Measurements from ENCODE around the gene KCNQ1OT1. TPM values are rescaled to one million over a fixed set of nuclear protein-coding genes. Genes with fewer than 3 reads are reported as not detected.

KCNQ1OT1 gene
- total and polyA plus RNA-seq, 2 of the 4 experiments (the other 2 are of a cell fraction), result 0.14 to 2.0 TPM

GRCh38 chr11:2651054-2651617 lies 48.7 kb downstream of the KCNQ1OT1 start (continued):
- TF ChIP-seq MAZ (IDR thresholded peaks at IDR 0.05; ENCODE audit: borderline replicate concordance, low read depth, low read length), result no peak
- no peak for TF ChIP-seq RCOR1 (IDR thresholded peaks at IDR 0.05; ENCODE audit: insufficient replicate concordance, low read length)
- TF ChIP-seq SMC3 (IDR thresholded peaks at IDR 0.05; ENCODE audit: low read depth, low read length), result no peak
- no peak for TF ChIP-seq CHD1 (IDR thresholded peaks at IDR 0.05; ENCODE audit: low read depth, low read length)

GRCh38 chr11:2650343-2650867 lies 49.4 kb downstream of the KCNQ1OT1 start:
- Histone ChIP-seq H3K4me2 (ENCODE audit: low read depth, low read length) (no peak overlapping the region), H3K18ac (ENCODE audit: low read depth, low read length) (no peak overlapping the region), H2AK9ac (replicated peaks; ENCODE audit: low read depth, low read length, poor library complexity) (no peak overlapping the region), H3K14ac (replicated peaks; ENCODE audit: low read depth, low read length) (no peak overlapping the region), H4K8ac (ENCODE audit: low read depth in 2 of 2, low read length in 2 of 2) (no peak overlapping the region), H3K9me3 (ENCODE audit: control insufficient read depth, insufficient read depth, low read length) (peaks cover 71% of the 10 kb centered on the region), H3K79me1 (ENCODE audit: low read depth in 1 of 2, low read length in 2 of 2) (peaks cover 0 to 3% of the 10 kb centered on the region in 2 experiments; a peak in 1 of 4 replicates), H3K4ac (ENCODE audit: low read depth, low read length) (no peak overlapping the region), H3K9me1 (ENCODE audit: insufficient read depth, low read length) (no peaks in the 10 kb centered on the region), H3K36me3 (ENCODE audit: control insufficient read depth, insufficient read depth, low read length) (no peaks in the 10 kb centered on the region), H2AK5ac (ENCODE audit: low read depth, low read length) (no peak overlapping the region), H2BK120ac (ENCODE audit: low read depth, low read length) (no peak overlapping the region), H2AFZ (replicated peaks; ENCODE audit: low read length, poor library complexity) (no peak overlapping the region), H2BK15ac (ENCODE audit: low read depth, low read length) (no peak overlapping the region), H4K91ac (ENCODE audit: insufficient read depth, low read depth, low read length) (no peak overlapping the region), H4K5ac (ENCODE audit: low read depth, low read length) (no peak overlapping the region), H2BK5ac (ENCODE audit: low read depth, low read length, poor library complexity, severe bottlenecking) (no peak overlapping the region), H3K27me3 (ENCODE audit: control insufficient read depth, insufficient read depth, low read length) (peaks cover 11% of the 10 kb centered on the region; the same call in 1 of the 2 replicates), H3K27ac (ENCODE audit: insufficient read depth, low read length) (no peak overlapping the region), H2BK20ac (ENCODE audit: low read depth, low read length) (no peak overlapping the region), H3K56ac (ENCODE audit: extremely low read depth, insufficient read depth, low read length) (no peak overlapping the region), H3K4me1 (ENCODE audit: control insufficient read depth, insufficient read depth, low read length) (no peaks in the 10 kb centered on the region), H3K4me3 (ENCODE audit: insufficient read depth, low read depth, low read length) (no peak overlapping the region), H3K9ac (ENCODE audit: low read depth, low read length) (no peak overlapping the region), H4K20me1 (ENCODE audit: insufficient read depth, low read length) (no peaks in the 10 kb centered on the region; the same call in 1 of the 2 replicates), H3K23ac (ENCODE audit: low read depth, low read length) (no peak overlapping the region)
- CTCF ChIA-PET, result no interaction called here
- intact Hi-C loops (cut with micrococcal nuclease), result no loop called here
- no peak for ATAC-seq (ENCODE audit: low read depth)
- in situ Hi-C loops (cut with MboI; ENCODE audit: low sequenced_read_pairs), result no loop called here
- no peak for DNase-seq
- no CpG with 5 or more reads among the region's 2 CpGs for WGBS, 2 experiments (ENCODE audit: extremely low coverage in 2 of 2, insufficient read length in 1 of 2)
- BruUV-seq (replicated peaks), result no TSS peak
- POLR2A ChIA-PET (ENCODE audit: unreplicated experiment), result no interaction called here
- dilution Hi-C loops (cut with HindIII; ENCODE audit: low sequenced_read_pairs, unreplicated experiment), result no loop called here
- TF ChIP-seq CEBPB (IDR thresholded peaks at IDR 0.05; ENCODE audit: low read depth, low read length) (no peak), CTCF (conservative IDR thresholded peaks at IDR 0.05; ENCODE audit: low read depth, low read length) (no peak), MXI1 (IDR thresholded peaks at IDR 0.05; ENCODE audit: borderline replicate concordance, low read depth, low read length) (no peak), NFE2L2 (IDR thresholded peaks at IDR 0.05; ENCODE audit: low read depth, low read length) (no peak), RAD21 (IDR thresholded peaks at IDR 0.05; ENCODE audit: low read length) (no peak), SMC3 (IDR thresholded peaks at IDR 0.05; ENCODE audit: low read depth, low read length) (no peak), ELK1 (IDR thresholded peaks at IDR 0.05; ENCODE audit: borderline replicate concordance, low read depth, low read length) (no peak), CHD1 (IDR thresholded peaks at IDR 0.05; ENCODE audit: low read depth, low read length) (no peak), RFX5 (IDR thresholded peaks at IDR 0.05; ENCODE audit: low read depth, low read length) (no peak), FOS (IDR thresholded peaks at IDR 0.05; ENCODE audit: low read depth, low read length) (no peak), RCOR1 (IDR thresholded peaks at IDR 0.05; ENCODE audit: insufficient replicate concordance, low read length) (no peak)
